NCI-H526 treated with DMSO at 0.1 percent for 48 hours (cell line): ENCODE results near the gene CCSER2.
"Not testable (repeated sequence)": the region's sequence is repeated elsewhere in the genome, so short reads cannot be mapped to it uniquely, and the experiment has no call there.

Source experiments
- DNase-seq: peaks from one replicate; lab custom pipeline; 2025; lab: John Stamatoyannopoulos, UW

Gene CCSER2

GRCh38 chr10:84328418-84329195 lies at the start of gene CCSER2:
Gene CCSER2 (plus strand): TSS chr10:84328589. CDS start chr10:84371053, 42,464 bp downstream.
- peak; percentile 54 for DNase-seq

- not testable (repeated sequence) for DNase-seq
Observed at GRCh38 chr10:84279876-84280475, 48.4 kb upstream of the CCSER2 start.

- DNase-seq = no peak
Observed at GRCh38 chr10:84286695-84287094, 41.7 kb upstream of the CCSER2 start.

GRCh38 chr10:84288151-84288550 lies 40.2 kb upstream of the CCSER2 start:
- DNase-seq = no peak

- DNase-seq = no peak
Observed at GRCh38 chr10:84289521-84290200, 38.7 kb upstream of the CCSER2 start.

GRCh38 chr10:84290235-84290634 lies 38.2 kb upstream of the CCSER2 start:
- no peak for DNase-seq

GRCh38 chr10:84291384-84291783 lies 37.0 kb upstream of the CCSER2 start:
- no peak for DNase-seq

- no peak for DNase-seq
Observed at GRCh38 chr10:84292502-84292901, 35.9 kb upstream of the CCSER2 start.

- DNase-seq = no peak
Observed at GRCh38 chr10:84293171-84293570, 35.2 kb upstream of the CCSER2 start.

- DNase-seq = no peak
Observed at GRCh38 chr10:84293574-84294016, 34.8 kb upstream of the CCSER2 start.

GRCh38 chr10:84294766-84295447 lies 33.5 kb upstream of the CCSER2 start:
- DNase-seq = no peak

GRCh38 chr10:84296091-84296981 lies 32.1 kb upstream of the CCSER2 start:
- no peak for DNase-seq

- no peak for DNase-seq
Observed at GRCh38 chr10:84298057-84298456, 30.3 kb upstream of the CCSER2 start.

- DNase-seq = no peak
Observed at GRCh38 chr10:84302223-84302622, 26.2 kb upstream of the CCSER2 start.

GRCh38 chr10:84306751-84307384 lies 21.5 kb upstream of the CCSER2 start:
- no peak for DNase-seq

- no peak for DNase-seq
Observed at GRCh38 chr10:84308021-84308420, 20.4 kb upstream of the CCSER2 start.

GRCh38 chr10:84308481-84309304 lies 19.7 kb upstream of the CCSER2 start:
- DNase-seq = no peak

GRCh38 chr10:84310470-84310869 lies 17.9 kb upstream of the CCSER2 start:
- no peak for DNase-seq

- no peak for DNase-seq
Observed at GRCh38 chr10:84311576-84311975, 16.8 kb upstream of the CCSER2 start.

- no peak for DNase-seq
Observed at GRCh38 chr10:84312816-84313215, 15.6 kb upstream of the CCSER2 start.
